Lung (tissue), 12 donors: Measurements from ENCODE around the gene TRAIP. TPM values are rescaled to one million over a fixed set of nuclear protein-coding genes. Genes with fewer than 3 reads are reported as not detected.

Experiments
- ATAC-seq: fragments of 200-7000 bp; cut with Tn5 transposase; one replicate; pipeline ENCODE4 v1.9.1; 2020; ENCODE audit warnings: moderate number of reproducible peaks; ENCODE audit not compliant: insufficient read depth, low FRiP score
- DNase-seq, 3 donors: peaks; one replicate each; pipeline ENCODE4 v3.0.0-alpha.2; 2013 to 2017
- H3K27ac ChIP-seq, 2 donors: one replicate each; pipeline ENCODE4 v1.5.1; 2013; ENCODE audit warnings: mild to moderate bottlenecking in 2 of 2, moderate library complexity in 2 of 2, control low read depth in 1 of 2, inconsistent platforms in 1 of 2, low read depth in 1 of 2, low read length in 1 of 2
- H3K27me3 ChIP-seq, 3 donors: one replicate each; pipeline ENCODE4 v1.5.1; 2013; ENCODE audit warnings: low read length in 2 of 3; ENCODE audit not compliant: control insufficient read depth in 3 of 3, insufficient read depth in 3 of 3
- H3K36me3 ChIP-seq, 4 donors: one replicate each; pipeline ENCODE4 v1.5.1; 2013; ENCODE audit warnings: low read length in 4 of 4, mild to moderate bottlenecking in 1 of 4, moderate library complexity in 1 of 4; ENCODE audit not compliant: control insufficient read depth in 4 of 4, insufficient read depth in 4 of 4
- H3K4me1 ChIP-seq, 5 donors: one replicate each; pipeline ENCODE4 v1.5.1; 2013; ENCODE audit warnings: low read length in 5 of 5, mild to moderate bottlenecking in 2 of 5, moderate library complexity in 1 of 5; ENCODE audit not compliant: control insufficient read depth in 5 of 5, insufficient read depth in 5 of 5
- H3K4me3 ChIP-seq: one replicate; pipeline ENCODE4 v1.5.1; 2013; ENCODE audit warnings: mild to moderate bottlenecking, control low read depth, moderate library complexity
- H3K9ac ChIP-seq, 2 donors: one replicate each; pipeline ENCODE4 v1.5.1; 2013; ENCODE audit warnings: low read length in 2 of 2, control low read depth in 1 of 2; ENCODE audit not compliant: insufficient read depth in 1 of 2
- H3K9me3 ChIP-seq, 4 donors: one replicate each; pipeline ENCODE4 v1.5.1; 2013; ENCODE audit warnings: low read length in 3 of 4, mild to moderate bottlenecking in 1 of 4, moderate library complexity in 1 of 4; ENCODE audit not compliant: control insufficient read depth in 4 of 4, insufficient read depth in 3 of 4
- CTCF ChIP-seq: IDR thresholded peaks from 2 replicates; pipeline ENCODE4 v1.5.1; 2012; ENCODE audit warnings: mild to moderate bottlenecking; ENCODE audit errors: control extremely low read depth, extremely low read depth
- WGBS, 2 donors: extraction: QIAGEN DNeasy Blood & Tissue Kit; methylation state at CpG; one replicate each; pipeline ENCODE4 v1.1.7; 2013; 5-methylcytosine and 5-hydroxymethylcytosine counted together
- polyA plus RNA-seq, 2 donors: library from polyadenylated mRNA; stranded (reverse); fragments of 200-250 nt; gene quantifications; one replicate each; pipeline ENCODE4 v1.2.1, GENCODE V29; 2013
- total RNA-seq, 2 donors: library from RNA; depleted of rRNA in 1 of 2; stranded (reverse); fragments of >200 nt in 1 of 2; gene quantifications; one replicate each; pipeline ENCODE4 v1.2.1, GENCODE V29; 2014 to 2021
- donor health status: control.
- donor health status: control.
- donor health status: Bipolar disorder and iron deficiency.
- donor health status: healthy.
- donor health status: DM: yes; HTN: yes; CAD: no.

Gene TRAIP
- total and polyA plus RNA-seq, 4 donors: 1.8 to 3.2 (median 2.4) TPM

- ATAC-seq: no peak
- Histone ChIP-seq H3K9ac (no peak overlapping the region), H3K27me3 (peaks cover 5 to 44% (median 29%) of the 10 kb centered on the region in 3 donors), H3K4me3 (no peak overlapping the region), H3K9me3 (peaks cover 0 to 2% (median 0%) of the 10 kb centered on the region in 4 donors), H3K4me1 (peaks cover 0 to 11% (median 4%) of the 10 kb centered on the region in 5 donors), H3K36me3 (no peaks in the 10 kb centered on the region), H3K27ac (no peak overlapping the region)
- no peak for TF ChIP-seq CTCF
- DNase-seq: peak; percentile 52 to 76 (median 61)
- 22 to 24% methylated on average over 7 of the region's 7 CpGs for WGBS, 2 donors
Measured at GRCh38 chr3:49867871-49868321, 11.5 kb upstream of the TRAIP start.

- TF ChIP-seq CTCF: no peak
- no peaks in the 10 kb centered on the region for H3K36me3 ChIP-seq
Measured at GRCh38 chr3:49867400-49867799, 11.0 kb upstream of the TRAIP start.

GRCh38 chr3:49865198-49865784 is 8.9 kb upstream of the TRAIP start:
- no peak overlapping the region for H3K9ac ChIP-seq
- H3K27me3 ChIP-seq: peaks cover 5 to 30% (median 21%) of the 10 kb centered on the region in 3 donors
- ATAC-seq: no peak

More at GRCh38 chr3:49867400-49867799, 11.0 kb upstream of the TRAIP start:
- no peak overlapping the region for H3K9ac ChIP-seq
- 91 to 92% methylated on average over 1 of the region's 1 CpG for WGBS, 2 donors
- peaks cover 0 to 11% (median 4%) of the 10 kb centered on the region in 5 donors for H3K4me1 ChIP-seq
- peaks cover 0 to 2% (median 0%) of the 10 kb centered on the region in 4 donors for H3K9me3 ChIP-seq
- H3K27ac ChIP-seq: no peak overlapping the region
- ATAC-seq (no peak), DNase-seq (no peak)
- H3K27me3 ChIP-seq: peaks cover 5 to 44% (median 29%) of the 10 kb centered on the region in 3 donors
- no peak overlapping the region for H3K4me3 ChIP-seq

More at GRCh38 chr3:49865198-49865784, 8.9 kb upstream of the TRAIP start:
- Histone ChIP-seq H3K9me3 (peaks cover 0 to 2% (median 0%) of the 10 kb centered on the region in 4 donors), H3K27ac (no peak overlapping the region), H3K36me3 (no peaks in the 10 kb centered on the region), H3K4me1 (peaks cover 0 to 11% (median 3%) of the 10 kb centered on the region in 5 donors), H3K4me3 (no peak overlapping the region)
- WGBS, 2 donors: 55 to 70% methylated on average over 7 of the region's 7 CpGs
- no peak for DNase-seq
- no peak for TF ChIP-seq CTCF
